DMS153 (cell line): ENCODE measurements around the gene MREG.
"Not testable (repeated sequence)": the region's sequence is repeated elsewhere in the genome, so short reads cannot be mapped to it uniquely, and the experiment has no call there.

Experiments used
- DNase-seq: peaks from one replicate; lab custom pipeline; 2025; lab: John Stamatoyannopoulos, UW

The MREG gene

DNA sequence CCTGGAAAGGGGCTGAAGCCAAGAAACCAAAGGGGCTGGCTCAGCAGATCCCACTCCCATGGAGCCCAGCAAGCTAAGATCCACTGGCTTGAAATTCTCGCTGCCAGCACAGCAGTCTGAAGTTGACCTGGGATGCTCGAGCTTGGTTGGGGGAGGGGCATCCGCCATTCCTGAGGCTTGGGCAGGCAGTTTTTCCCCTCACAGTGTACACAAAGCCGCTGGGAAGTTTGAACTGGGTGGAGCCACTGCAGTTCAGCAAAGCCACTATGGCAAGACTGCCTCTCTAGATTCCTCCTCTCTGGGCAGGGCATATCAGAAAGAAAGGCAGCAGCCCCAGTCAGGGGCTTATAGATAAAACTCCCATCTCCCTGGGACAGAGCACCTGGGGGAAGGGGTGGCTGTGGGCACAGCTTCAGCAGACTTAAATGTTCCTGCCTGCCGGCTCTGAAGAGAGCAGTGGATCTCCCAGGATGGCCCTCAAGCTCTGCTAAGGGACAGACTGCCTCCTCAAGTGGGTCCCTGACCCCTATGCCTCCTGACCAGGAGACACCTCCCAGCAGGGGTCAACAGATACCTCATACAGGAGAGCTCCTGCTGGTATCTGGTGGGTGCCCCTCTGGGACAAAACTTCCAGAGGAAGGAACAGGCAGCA is 24.7 kb downstream of the MREG start:
- DNase-seq, result not testable (repeated sequence)

DNA sequence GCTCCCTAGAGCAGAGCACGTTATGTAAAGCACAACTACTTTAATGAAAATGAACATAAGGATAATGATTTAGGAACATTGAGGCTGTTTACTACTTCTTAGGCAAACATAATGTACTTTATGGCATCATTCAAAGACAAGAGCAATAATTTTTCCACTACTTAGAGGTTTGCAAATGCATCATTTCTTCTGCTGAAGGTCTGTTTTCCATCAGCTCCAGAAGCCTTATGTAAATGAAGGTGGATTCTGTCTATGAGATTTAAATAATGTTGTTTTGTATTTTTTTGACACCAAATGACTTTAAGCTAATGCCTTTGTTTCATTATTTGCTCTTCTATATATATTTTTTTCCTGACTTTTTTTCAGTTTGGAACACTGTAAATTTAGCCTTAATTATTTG is 28.1 kb downstream of the MREG start:
- DNase-seq, result no peak

DNA sequence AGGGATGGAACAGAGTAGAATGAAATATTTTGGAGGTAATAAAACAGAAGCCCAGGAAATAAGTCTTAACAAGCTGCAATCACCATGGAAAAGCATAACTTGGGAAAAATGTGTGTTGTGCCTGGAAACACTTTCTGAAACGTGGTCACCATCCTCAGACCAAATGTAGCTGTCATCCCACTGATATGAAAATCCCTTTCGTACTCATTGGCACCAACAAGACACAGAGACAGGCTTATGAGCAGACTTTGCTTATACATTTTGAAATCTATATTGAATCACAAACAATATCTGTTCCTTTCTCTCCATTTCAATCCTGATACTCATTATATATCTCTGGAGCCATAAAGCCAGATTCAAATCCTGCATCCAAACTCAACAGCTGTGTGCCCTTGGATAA is 28.7 kb downstream of the MREG start:
- DNase-seq, result no peak

DNA sequence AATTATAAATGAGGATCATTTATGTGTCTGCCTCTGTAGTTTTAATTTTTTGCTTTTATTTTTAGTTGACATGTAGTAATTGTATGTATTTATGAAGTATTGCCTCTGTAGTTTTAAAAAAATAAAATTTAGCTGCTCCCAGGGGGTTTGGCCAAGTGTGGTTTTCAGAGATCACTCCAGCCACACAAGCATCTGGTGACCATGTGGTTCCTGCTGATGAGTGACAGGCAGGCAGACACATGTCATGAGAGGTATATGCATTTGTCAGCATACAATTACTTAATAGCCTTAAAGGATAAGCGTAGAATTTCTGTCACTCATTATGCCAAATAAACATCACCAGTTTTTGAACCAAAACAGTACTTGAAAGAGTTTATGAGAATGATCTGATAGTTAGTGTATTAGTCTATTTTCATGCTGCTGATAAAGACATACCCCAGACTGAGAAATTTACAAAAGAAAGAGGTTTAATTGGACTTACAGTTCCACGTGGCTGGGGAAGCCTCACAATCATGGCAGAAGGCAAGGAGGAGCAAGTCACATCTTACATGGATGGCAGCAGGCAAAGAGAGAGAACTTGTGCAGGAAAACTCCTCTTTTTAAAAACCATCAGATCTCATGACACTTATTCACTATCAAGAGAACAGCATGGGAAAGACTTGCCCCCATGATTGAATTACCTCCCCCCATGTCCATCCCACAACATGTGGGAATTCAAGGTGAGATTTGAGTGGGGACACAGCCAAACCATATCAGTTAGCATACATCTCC is 29.6 kb downstream of the MREG start:
- DNase-seq, result no peak

DNA sequence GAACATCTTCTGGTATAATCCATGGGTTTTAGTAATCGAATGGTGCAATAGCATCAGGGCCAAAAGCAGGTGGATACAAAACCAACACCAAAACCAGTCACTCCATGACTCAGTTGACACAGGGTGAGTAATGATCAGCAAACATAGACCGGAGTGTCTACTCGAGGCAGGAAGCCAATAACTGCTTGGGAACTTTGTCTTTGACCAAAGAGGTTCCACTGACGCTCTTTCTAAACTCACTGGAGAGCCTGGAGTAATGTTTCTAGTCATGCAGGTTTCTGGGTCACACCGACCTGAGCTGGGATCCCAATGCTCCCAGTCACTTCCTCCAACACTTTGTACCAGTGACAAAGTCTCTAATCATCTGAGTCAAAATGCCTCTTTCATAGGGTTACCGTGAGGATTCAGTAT is 30.9 kb downstream of the MREG start:
- DNase-seq, result peak; percentile 75

DNA sequence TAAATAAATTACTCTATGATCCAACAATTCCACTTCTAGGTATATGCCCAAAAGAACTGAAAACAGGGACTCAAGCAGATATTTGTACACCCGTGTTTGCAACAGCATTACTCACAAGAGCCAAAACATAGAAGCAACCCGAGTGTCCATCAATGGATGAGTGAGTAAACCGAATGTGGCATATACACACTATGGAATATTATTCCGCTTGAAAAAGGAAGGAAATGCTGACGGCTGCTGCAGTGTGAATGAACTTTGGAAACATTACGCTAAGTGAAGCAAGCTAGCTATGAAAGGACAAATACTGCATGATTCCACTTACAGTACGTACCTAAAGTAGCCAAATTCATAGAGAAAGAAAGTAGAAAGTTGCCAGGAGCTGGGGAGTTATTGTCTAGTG is 32.2 kb downstream of the MREG start:
- DNase-seq, result no peak

DNA sequence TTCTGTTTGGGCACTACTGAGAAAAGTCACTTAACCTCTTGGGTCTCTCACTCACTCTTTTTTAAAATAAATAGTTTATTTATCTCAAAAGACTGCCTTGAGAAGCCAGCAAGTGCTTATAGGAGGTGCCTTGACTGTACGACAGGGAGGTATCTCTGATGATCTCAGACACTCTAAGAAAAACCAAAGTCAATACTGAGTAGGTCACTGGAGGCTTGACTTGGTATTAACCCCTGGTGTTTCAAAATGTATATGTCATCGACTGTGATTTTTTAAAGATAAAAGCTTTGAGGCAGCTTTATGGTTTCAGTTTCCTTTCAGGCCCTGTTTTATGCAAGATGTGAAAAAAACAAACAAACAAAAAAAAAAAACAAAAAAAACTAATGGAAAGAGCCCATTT is 33.7 kb downstream of the MREG start:
- no peak for DNase-seq

DNA sequence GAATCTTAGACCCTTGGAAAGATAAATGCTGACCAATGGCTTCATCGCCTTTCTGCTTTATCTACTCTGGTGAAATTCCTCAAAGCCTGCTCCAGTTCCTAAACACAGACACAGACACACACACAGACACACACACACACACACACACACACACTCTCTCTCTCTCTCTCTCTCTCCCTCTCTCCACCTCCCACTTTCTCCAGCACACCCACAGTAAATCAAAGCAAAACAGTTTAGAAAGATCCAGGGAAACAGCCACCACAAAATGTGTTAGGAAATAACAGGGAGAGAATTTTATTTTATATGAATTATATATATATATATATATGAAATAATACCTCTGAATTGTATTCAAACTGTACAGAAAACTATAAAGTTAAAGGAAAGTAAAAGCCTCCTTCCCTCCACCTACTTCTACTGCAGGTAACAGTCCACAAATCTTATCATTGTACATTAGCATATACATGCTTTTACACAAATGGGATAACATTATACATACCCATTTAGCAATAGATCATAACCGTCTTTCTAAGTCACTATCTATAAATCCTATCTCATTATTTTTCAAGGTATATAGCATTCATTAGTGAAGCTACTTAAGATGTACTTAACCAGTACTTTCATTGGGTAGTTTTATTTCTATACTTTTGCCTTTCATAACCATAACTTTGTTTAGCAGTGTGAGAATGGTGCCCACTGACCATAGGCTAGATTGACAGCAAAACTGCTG is 38.5 kb downstream of the MREG start:
- DNase-seq, result no peak

DNA sequence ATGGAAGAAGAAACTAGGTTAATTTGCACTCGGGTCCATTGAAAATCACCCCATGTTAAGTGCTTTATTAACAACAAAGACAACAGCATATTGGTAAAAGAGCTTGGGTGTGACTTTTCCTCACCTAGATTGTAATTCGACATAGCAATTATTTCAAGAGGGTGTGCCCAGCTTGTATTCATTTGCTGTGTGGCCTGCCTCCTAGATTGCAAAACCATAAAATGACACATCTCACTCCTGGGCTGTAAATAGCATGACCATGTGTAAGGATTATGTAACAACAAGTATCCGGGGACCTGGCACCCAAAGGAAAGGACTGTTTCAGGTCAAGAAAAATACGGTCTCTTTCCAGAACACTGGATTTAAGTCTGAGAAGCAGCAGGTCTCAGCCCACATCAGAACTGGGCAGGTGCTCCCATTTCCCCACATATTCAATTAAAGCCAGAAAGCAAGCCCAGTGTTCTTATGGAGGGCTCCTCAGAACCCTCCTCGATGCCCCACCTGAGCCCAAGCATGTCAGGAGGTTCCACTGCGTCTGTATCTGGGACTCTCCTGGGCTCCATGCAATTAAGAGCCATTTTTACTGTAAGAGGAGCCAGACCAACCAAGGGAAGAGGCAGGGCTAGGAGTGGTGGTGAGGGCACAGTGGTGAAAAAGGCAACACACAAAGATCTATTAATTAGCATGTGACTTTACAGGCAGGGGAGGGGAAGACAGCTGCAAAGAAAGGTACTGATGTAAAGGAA is 39.2 kb downstream of the MREG start:
- peak; percentile 40 for DNase-seq

DNA sequence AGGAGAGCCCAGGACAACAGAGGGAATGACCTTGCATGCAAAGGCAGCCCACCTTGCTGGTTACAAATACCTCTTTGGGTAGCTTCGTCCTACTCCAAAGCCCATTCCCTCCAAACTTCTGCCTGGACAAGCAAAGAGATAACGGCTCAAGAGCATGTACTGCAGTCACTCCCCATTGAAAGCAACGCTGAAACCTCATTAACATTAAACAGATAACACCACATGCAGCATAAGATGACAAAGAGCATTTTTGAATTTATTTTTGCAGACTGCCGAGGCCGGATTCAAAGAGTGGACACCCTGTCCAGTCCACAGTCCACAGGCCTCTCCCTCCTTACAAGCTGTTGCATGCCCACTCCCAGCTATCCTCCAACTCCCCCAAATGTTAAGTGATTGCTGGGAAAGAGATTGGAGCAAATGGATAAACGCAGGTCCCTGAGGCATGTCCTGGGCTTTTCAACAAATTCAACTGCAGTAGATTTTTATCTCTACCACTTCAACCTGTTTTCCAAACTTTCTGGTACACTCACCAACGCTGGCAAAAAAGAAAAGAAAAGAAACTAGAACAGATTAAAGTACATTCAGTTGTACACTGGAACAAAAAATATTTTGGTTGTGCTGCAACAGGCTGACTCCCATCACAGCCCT is 40.1 kb downstream of the MREG start:
- DNase-seq, result no peak

DNA sequence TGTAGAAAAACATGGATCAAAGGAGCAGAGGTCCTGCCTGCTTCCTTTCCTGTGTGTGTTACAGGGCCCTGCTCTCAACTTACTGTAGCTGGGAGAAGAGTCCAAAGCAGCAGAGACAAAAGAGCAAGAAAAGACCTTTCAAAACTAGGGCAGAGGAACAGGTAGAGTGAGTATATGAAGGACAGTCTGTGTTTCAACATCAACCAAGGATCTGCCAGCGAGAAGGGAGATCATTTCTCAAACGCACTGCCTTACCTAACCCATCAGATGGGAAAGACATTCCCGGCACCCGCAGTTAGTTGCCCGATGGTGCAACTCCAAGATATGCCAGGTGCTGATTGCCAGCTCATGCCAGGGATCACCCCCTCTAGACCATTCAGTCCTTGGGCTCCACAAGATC is 41.7 kb downstream of the MREG start:
- no peak for DNase-seq

DNA sequence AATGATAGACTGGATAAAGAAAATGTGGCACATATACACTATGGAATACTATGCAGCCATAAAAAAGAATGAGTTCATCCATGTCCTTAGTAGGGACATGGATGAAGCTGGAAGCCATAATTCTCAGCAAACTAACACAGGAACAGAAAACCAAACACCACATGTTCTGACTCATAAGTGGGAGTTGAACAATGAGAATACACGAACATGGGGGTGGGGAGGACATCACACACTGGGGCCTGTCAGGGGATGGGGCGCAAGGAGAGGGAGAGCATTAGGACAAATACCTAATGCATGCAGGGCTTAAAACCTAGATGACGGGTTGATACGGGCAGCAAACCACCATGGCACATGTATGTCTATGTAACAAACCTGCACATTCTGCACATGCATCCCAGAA is 42.5 kb downstream of the MREG start:
- DNase-seq, result not testable (repeated sequence)

DNA sequence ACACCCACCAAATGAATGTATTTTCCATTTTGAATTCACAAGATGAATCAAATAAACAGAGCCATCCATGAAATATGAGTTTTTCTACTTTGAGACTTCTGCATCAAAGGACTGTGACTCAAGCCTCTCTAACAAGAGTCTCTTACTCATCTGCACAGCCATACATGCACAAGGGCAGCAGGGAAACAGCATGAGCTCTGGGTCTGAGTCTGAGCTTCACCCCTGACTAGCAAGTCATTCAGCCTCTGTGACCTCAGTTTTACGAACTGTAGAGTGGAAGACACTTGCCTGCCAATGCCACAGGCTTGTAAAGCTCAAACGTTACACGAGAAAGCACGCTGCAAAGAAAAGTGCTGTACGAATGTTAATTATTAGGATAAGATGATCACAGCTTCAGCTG is 42.9 kb downstream of the MREG start:
- DNase-seq, result no peak

DNA sequence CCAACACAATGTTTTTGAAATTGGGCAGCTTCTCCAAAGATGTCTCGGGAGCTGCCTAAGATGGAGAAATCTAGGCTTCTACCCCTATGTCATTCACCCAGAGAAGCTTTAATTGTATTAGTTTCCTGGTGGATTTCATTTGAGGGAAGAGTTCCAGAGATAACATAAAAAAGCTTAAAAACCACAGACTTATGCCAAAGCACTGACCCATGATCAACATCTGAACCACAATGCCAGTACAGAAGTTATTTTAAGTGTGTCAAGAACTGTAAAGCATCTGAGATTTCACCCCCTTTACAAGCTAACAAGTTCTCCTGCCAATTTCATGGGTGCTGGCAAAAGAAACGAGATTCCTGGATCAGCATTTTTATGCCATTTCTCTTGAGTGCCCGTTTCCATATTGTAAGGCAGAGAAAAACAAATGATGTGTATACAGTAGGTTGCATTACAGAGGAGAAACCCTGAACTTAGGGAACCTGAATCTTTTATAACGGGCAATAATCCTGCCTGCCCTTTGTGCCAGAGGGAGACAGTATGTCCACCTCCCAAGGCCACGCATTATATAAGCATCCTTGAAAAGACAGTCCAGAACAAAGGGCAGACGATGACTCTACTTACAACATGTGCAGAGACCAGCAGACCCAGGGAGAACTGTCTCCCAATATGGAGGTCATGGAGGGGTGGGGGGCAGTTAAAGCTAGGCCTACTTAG is 44.1 kb downstream of the MREG start:
- no peak for DNase-seq

DNA sequence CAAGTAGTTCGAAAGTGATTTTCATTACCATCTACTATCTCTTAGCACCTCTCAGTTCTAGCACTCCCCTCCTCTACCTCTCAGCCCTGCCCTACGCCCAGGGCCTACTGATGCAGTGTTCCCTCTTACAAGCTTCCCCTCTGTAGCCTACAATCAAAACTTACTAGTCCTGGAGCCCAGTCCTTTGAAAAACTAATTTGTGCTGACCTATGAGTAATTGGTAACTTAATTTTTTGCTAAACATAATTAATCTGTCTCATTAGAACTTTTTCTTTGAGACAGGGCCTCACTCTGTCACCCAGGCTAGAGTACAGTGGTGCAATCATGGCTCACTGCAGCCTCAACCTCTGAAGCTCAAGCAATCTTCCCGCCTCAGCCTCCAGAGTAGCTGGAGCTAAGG is 44.9 kb downstream of the MREG start:
- DNase-seq, result no peak

DNA sequence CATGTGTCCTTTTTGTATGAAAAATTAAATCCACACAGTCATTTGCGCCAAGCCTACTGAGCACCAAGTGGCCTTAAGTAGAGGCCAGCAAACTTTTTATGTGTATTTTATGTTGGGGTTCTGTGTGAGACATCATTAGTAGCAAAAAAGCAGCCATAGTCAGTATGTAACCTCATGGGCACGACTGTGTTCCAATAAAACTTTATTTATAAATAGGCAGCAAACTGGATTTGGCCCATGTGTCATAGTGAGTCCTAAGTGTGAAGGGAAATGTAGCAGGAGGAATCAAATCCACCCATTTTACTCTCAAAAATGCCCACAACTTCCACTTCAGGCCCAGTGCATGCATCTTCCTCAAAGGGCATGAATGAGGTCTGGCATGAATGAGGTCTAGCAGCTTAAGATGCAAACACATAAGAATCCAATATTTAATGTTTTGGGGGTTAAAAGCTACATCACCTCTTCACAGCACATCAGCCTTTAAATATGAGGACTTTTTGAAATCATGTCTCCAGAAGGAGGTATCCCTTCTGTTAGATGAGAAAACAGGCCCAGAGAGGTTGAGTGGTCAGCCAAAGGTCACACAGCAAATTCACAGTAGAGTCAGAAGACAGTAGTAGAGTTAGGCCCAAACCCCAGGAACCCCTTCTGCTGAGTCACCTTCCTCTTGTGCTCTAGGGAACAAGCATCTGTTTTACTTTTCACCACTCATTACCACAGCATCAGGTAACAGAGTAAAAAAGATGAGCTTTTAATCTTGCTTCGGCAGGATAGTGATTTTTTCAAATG is 45.6 kb downstream of the MREG start:
- no peak for DNase-seq

DNA sequence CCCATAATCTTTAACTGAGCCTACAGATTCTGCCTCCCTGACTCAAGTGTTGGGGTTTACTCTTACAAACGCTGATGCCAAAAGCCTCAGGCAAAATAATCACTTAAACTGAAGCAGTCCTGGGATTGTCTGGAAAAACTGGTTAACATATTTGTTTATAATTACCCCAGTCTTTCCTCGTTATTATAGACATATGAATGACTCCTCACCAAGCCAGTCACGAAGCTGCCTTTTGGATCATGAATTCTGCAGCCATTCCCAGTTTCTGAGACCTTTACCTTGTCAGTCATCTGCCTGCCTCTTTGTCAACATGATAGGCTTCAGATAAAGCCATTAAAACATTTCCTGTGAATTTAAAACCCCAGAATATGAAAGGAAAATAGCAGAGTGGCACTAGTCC is 46.4 kb downstream of the MREG start:
- no peak for DNase-seq

DNA sequence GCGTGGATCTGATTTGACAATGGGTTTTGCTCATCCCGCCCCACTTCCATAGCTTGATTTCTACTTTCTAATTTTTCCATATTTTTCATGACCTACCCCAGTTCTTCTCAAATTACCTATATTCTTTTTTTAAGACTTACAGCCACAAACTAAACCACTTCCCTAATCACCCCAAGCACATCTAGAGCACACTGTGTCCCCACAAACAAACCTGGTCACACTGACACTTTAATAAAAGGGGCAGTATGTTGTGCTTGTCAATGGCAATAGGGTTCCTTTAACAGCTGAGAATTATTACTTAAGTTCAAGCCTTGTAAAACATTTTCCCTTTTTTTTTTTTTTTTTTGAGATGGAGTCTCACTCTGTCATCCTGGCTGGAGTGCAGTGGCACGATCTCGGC is 47.1 kb downstream of the MREG start:
- DNase-seq, result no peak

DNA sequence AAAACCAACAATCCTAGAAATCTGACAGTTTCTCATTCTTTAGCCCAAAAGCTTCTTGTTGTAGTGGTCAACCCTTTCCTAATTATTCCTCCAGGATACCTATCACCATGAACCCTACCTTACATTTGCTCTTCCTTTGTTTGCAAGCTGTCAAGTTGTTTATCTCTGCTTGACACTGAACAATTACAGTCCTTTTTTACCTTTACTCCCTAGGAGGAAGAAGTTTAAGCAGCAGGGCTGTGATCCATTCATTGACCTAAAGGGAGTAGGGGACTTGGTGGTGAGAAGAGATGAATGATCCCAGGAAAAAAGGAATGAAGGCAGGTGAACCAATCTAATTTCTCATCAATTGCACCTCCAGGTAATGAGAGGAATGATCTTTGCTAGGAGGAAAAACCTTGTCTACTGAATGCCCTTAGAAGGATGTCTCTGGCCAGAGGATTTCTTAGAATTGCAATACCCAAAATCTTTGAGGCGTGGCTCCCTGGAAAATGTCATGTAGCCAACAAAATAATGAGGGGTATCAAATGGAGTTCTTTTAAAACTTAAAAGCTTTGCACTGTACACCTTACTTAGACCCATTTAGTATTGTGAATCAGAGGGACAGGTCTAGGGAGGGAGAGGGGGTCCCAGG is 47.7 kb downstream of the MREG start:
- no peak for DNase-seq

DNA sequence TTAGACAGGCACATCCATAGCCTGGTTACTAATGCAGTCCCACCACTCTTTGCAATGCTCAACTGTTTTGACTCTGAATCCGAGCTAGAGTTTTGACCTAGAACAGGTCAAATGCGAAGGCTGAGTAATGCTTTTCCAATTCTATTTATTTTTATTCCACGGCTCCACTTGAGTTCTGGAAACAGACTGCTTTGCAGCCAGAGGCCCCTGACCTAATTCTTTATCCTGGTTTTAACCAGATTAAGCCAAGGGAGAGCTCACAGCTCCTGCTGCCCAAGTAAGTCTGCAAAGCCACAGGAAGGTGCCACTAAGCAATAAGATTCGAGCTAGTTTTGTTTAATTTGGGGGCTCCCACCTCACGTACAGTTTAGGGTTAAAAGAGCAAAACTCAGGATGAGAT is 51.4 kb downstream of the MREG start:
- no peak for DNase-seq
